Caco-2 (cell line): ENCODE results near the gene LRP3. TPM values are rescaled to one million over a fixed set of nuclear protein-coding genes. Genes with fewer than 3 reads are reported as not detected.

Experiments
- BruUV-seq: library from RNA; stranded (reverse); fragments of 400-500 nt; replicated peaks from 2 replicates; lab custom pipeline; 2021; lab: Mats Ljungman, UMichigan
- CTCF ChIA-PET: fragments of 300-600 bp; sonication (Branson Sonifier 250); formaldehyde crosslinking; loops from one replicate; lab custom pipeline; 2022; ENCODE audit warnings: antibody characterized with exemption; lab: Charles Lee
- POLR2A ChIA-PET: fragments of 300-600 bp; sonication (Branson Sonifier 250); formaldehyde crosslinking; loops from one replicate; lab custom pipeline; 2022; ENCODE audit warnings: antibody characterized with exemption; lab: Charles Lee
- DNase-seq, 2 experiments: peaks; one replicate each; pipeline versions ENCODE4 v3.0.0 to v3.0.0-alpha.2; 2020 to 2022
- H3K27me3 ChIP-seq: replicated peaks from 2 replicates; pipeline ENCODE4 v1.6.0; 2011; ENCODE audit warnings: low read length; ENCODE audit not compliant: control insufficient read depth, insufficient read depth
- H3K36me3 ChIP-seq: 2 replicates; pipeline ENCODE4 v1.5.1; 2011; ENCODE audit warnings: low read length; ENCODE audit not compliant: control insufficient read depth, insufficient read depth
- H3K4me1 ChIP-seq: fragments of 250-450 bp; sonication (Bioruptor Pico); 2 replicates; pipeline ENCODE4 v1.5.1; 2020; ENCODE audit warnings: mild to moderate bottlenecking
- H3K4me3 ChIP-seq: 2 replicates; pipeline ENCODE4 v1.5.1; 2011; ENCODE audit warnings: low read depth, mild to moderate bottlenecking, control low read depth, low read length
- H3K9me3 ChIP-seq: fragments of 250-450 bp; sonication (Bioruptor Pico); 2 replicates; pipeline ENCODE4 v1.5.1; 2020; ENCODE audit warnings: mild to moderate bottlenecking, moderate library complexity
- H3K27ac Mint-ChIP-seq: one replicate; pipeline ENCODE4 v1.8.0; 2022; ENCODE audit warnings: mixed read lengths; ENCODE audit not compliant: unreplicated experiment
- H3K27me3 Mint-ChIP-seq: one replicate; pipeline ENCODE4 v1.8.0; 2022; ENCODE audit warnings: mixed read lengths; ENCODE audit not compliant: insufficient read depth, unreplicated experiment
- H3K36me3 Mint-ChIP-seq: one replicate; pipeline ENCODE4 v1.8.0; 2022; ENCODE audit warnings: mild to moderate bottlenecking, mixed read lengths; ENCODE audit not compliant: insufficient read depth, unreplicated experiment
- H3K4me1 Mint-ChIP-seq: one replicate; pipeline ENCODE4 v1.8.0; 2022; ENCODE audit warnings: low read depth, mixed read lengths; ENCODE audit not compliant: unreplicated experiment
- H3K4me3 Mint-ChIP-seq: one replicate; pipeline ENCODE4 v1.8.0; 2022; ENCODE audit warnings: mild to moderate bottlenecking, moderate library complexity, mixed read lengths; ENCODE audit not compliant: unreplicated experiment
- H3K9me3 Mint-ChIP-seq: one replicate; pipeline ENCODE4 v1.8.0; 2022; ENCODE audit warnings: mixed read lengths; ENCODE audit not compliant: unreplicated experiment
- intact Hi-C: fragments of 100-400 bp; cut with micrococcal nuclease; formaldehyde crosslinking; loops from one replicate; pipeline ENCODE4 v1.10.0; 2022; ENCODE audit not compliant: unreplicated experiment
- total RNA-seq: library from RNA; stranded (reverse); gene quantifications from 2 replicates; pipeline ENCODE4 v1.2.3, GENCODE V29; 2022
- TF ChIP-seq, protein P1 (sequence below), 2 experiments: fragments of 200-600 bp in 1 of 2; IDR thresholded peaks; 1 replicate in 1 of 2; 2 replicates in 1 of 2; pipeline versions ENCODE4 v1.5.1 to v1.8.0; 2011 to 2022; ENCODE audit warnings: antibody characterized with exemption in 1 of 2, control low read depth in 1 of 2, inconsistent platforms in 1 of 2, low read depth in 1 of 2, low read length in 1 of 2, mild to moderate bottlenecking in 1 of 2, moderate library complexity in 1 of 2; ENCODE audit not compliant: insufficient read depth in 1 of 2, severe bottlenecking in 1 of 2, unreplicated experiment in 1 of 2

The LRP3 gene
- total RNA-seq, 1 experiment from 2014 or later: 22.8 TPM

DNA sequence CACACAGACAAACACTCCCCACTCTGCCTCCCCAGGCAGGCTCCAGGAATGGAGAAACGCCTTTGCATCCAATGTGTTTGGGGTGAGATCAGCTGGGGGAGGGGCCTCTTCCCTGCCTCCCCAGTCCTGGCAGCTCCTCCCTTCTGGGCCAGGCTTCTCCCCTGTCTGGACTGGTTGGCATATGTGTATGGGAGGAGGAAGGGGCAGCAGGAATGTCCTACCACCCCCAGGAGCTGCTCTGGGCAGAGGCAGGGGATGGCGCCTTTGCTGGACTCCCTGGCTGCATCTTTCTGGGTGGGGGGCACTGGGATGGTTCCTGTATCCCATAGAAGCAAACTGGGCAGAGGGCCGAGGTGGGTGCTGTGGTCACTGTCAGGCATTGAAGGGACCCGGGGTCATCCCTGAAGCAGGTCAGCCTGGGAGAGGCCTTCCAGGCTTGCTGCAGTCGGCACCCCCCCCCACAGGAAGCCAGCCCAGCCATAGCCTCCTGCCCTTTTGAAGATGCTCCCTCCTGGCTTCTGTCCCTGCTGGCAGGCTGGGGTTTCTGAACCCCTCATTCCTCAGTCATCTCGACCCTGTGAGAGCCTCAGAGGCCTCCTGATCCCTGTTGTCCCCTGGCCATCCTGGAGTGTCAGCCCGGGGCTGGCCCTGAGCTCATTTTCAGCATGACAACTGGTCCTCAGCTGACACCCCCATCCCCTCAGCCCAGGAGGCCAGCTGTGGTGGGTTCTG is 52.7 kb downstream of the LRP3 start:
- intact Hi-C loops: loop anchor here (5.0 kb wide), 1 partner anchor 45 kb away; no protein-coding TSS in a partner anchor
- DNase-seq: no peak
- Histone ChIP-seq H3K27me3 (no peaks in the 10 kb centered on the region), H3K4me1 (peaks cover 22% of the 10 kb centered on the region; the same call in 1 of the 2 replicates), H3K9me3 (peaks cover 7% of the 10 kb centered on the region; the same call in 1 of the 2 replicates), H3K4me3 (no peak overlapping the region), H3K36me3 (no peaks in the 10 kb centered on the region)
- Mint-ChIP-seq H3K27me3 (no peaks in the 10 kb centered on the region), H3K4me1 (peaks cover 6% of the 10 kb centered on the region), H3K4me3 (no peak overlapping the region), H3K36me3 (no peaks in the 10 kb centered on the region), H3K27ac (no peak overlapping the region), H3K9me3 (no peaks in the 10 kb centered on the region)
- POLR2A ChIA-PET: no interaction called here
- CTCF ChIA-PET: interaction anchor here (0.5 to 1.3 kb wide), 3 partner anchors 31 to 205 kb away, joined by 3 read pairs; no protein-coding TSS in a partner anchor
- TF ChIP-seq, protein P1, sequence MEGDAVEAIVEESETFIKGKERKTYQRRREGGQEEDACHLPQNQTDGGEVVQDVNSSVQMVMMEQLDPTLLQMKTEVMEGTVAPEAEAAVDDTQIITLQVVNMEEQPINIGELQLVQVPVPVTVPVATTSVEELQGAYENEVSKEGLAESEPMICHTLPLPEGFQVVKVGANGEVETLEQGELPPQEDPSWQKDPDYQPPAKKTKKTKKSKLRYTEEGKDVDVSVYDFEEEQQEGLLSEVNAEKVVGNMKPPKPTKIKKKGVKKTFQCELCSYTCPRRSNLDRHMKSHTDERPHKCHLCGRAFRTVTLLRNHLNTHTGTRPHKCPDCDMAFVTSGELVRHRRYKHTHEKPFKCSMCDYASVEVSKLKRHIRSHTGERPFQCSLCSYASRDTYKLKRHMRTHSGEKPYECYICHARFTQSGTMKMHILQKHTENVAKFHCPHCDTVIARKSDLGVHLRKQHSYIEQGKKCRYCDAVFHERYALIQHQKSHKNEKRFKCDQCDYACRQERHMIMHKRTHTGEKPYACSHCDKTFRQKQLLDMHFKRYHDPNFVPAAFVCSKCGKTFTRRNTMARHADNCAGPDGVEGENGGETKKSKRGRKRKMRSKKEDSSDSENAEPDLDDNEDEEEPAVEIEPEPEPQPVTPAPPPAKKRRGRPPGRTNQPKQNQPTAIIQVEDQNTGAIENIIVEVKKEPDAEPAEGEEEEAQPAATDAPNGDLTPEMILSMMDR (IDR thresholded peaks at IDR 0.05; ENCODE audit: insufficient read depth in 1 of 2, low read depth in 1 of 2, low read length in 1 of 2, severe bottlenecking in 1 of 2, unreplicated experiment in 1 of 2): no peak
- no TSS peak for BruUV-seq

- Histone ChIP-seq H3K9me3 (peaks cover 7% of the 10 kb centered on the region; the same call in 1 of the 2 replicates), H3K4me1 (peaks cover 22% of the 10 kb centered on the region; the same call in 1 of the 2 replicates), H3K4me3 (no peak overlapping the region), H3K36me3 (no peaks in the 10 kb centered on the region), H3K27me3 (no peaks in the 10 kb centered on the region)
- Mint-ChIP-seq H3K27me3 (no peaks in the 10 kb centered on the region), H3K4me1 (peaks cover 6% of the 10 kb centered on the region), H3K36me3 (no peaks in the 10 kb centered on the region), H3K4me3 (no peak overlapping the region), H3K27ac (no peak overlapping the region), H3K9me3 (no peaks in the 10 kb centered on the region)
- ChIA-PET CTCF (interaction anchor here (0.6 to 1.3 kb wide), 2 partner anchors 45 to 103 kb away, joined by 3 to 4 read pairs; no protein-coding TSS in a partner anchor), POLR2A (no interaction called here)
- intact Hi-C loops: loop anchor here (5.0 kb wide), 1 partner anchor 45 kb away; no protein-coding TSS in a partner anchor
- DNase-seq: no peak
- no TSS peak for BruUV-seq
- TF ChIP-seq, protein P1 (IDR thresholded peaks at IDR 0.05; ENCODE audit: insufficient read depth in 1 of 2, low read depth in 1 of 2, low read length in 1 of 2, severe bottlenecking in 1 of 2, unreplicated experiment in 1 of 2): no peak
These were observed 53.3 kb downstream of the LRP3 start for GRCh38 chr19:33247441-33247819.

DNA sequence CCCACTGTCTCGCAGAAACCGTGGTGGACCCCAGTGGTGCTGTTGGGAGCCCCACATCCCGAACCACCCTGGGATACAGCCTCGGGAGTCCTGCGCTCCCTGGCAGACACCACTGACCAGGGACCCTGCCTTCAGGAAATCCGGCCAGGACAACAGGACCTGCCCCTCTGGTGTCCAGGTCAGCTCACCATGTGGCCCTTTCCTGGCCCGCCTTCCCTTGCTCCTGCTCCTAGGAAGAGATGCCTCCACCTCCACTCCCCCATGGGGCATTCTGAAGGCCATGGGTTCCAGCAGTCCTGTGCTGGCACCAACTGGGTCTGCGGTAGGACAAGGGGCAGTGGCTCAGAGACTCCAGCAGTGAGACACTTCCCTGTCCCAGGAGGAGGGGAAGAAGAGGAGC is 54.0 kb downstream of the LRP3 start:
- no peaks in the 10 kb centered on the region for H3K36me3 ChIP-seq
- peaks cover 22% of the 10 kb centered on the region; the same call in 1 of the 2 replicates for H3K4me1 ChIP-seq
- H3K9me3 ChIP-seq: peaks cover 7% of the 10 kb centered on the region; the same call in 1 of the 2 replicates
- TF ChIP-seq, protein P1 (IDR thresholded peaks at IDR 0.05; ENCODE audit: insufficient read depth in 1 of 2, low read depth in 1 of 2, low read length in 1 of 2, severe bottlenecking in 1 of 2, unreplicated experiment in 1 of 2): no peak
- ChIA-PET CTCF (interaction anchor here (0.6 kb wide), 1 partner anchor 103 kb away, joined by 4 read pairs; no protein-coding TSS in a partner anchor), POLR2A (no interaction called here)
- H3K27me3 Mint-ChIP-seq: no peaks in the 10 kb centered on the region
- peaks cover 6% of the 10 kb centered on the region for H3K4me1 Mint-ChIP-seq
- no peak overlapping the region for H3K4me3 Mint-ChIP-seq
- DNase-seq: no peak
- H3K36me3 Mint-ChIP-seq: no peaks in the 10 kb centered on the region
- H3K9me3 Mint-ChIP-seq: no peaks in the 10 kb centered on the region
- no peaks in the 10 kb centered on the region for H3K27me3 ChIP-seq
- no peak overlapping the region for H3K4me3 ChIP-seq
- no peak overlapping the region for H3K27ac Mint-ChIP-seq
- BruUV-seq: no TSS peak
- intact Hi-C loops: loop anchor here (5.0 kb wide), 1 partner anchor 44 kb away; no protein-coding TSS in a partner anchor
